Pancreas (tissue), 10 donors: Measurements from ENCODE around the gene CCDC88C. TPM values are rescaled to one million over a fixed set of nuclear protein-coding genes. Genes with fewer than 3 reads are reported as not detected.

Experiments used
- ATAC-seq, 4 donors: fragments of 200-7000 bp; cut with Tn5 transposase; one replicate each; pipeline versions ENCODE4 v1.8.0 to v1.9.1; 2020; ENCODE audit warnings: mild to moderate bottlenecking in 4 of 4, moderate library complexity in 4 of 4
- DNase-seq, 6 donors: peaks; one replicate each; pipeline ENCODE4 v3.0.0-alpha.2; 2020
- FAIRE-seq: peaks from 2 replicates; lab custom pipeline; 2012; peaks lifted over from hg19 to GRCh38; lab: Jason Lieb, UNC
- H3K27ac ChIP-seq, 4 donors: fragments of 200-600 bp; sonication (generic); 1 replicate in 3 of 4; 2 replicates in 1 of 4; pipeline versions ENCODE4 v1.5.0 to v1.8.0; 2020
- H3K27me3 ChIP-seq, 4 donors: fragments of 200-600 bp; one replicate each; pipeline ENCODE4 v1.8.0; 2021
- H3K36me3 ChIP-seq, 3 donors: fragments of 200-600 bp; sonication (generic) in 1 of 3; one replicate each; pipeline versions ENCODE4 v1.5.0 to v1.8.0; 2020 to 2021
- H3K4me1 ChIP-seq, 3 donors: fragments of 200-600 bp; one replicate each; pipeline ENCODE4 v1.8.0; 2021
- H3K4me3 ChIP-seq, 4 donors: fragments of 200-600 bp; sonication (generic) in 2 of 4; one replicate each; pipeline versions ENCODE4 v1.5.0 to v1.8.0; 2020 to 2021
- H3K9me3 ChIP-seq, 4 donors: fragments of 200-600 bp; one replicate each; pipeline ENCODE4 v1.8.0; 2021
- CTCF ChIP-seq, 4 donors: fragments of 200-600 bp; sonication (generic) in 3 of 4; IDR thresholded peaks; one replicate each; pipeline versions ENCODE4 v1.5.0 to v1.8.0; 2021; ENCODE audit warnings: antibody characterized with exemption in 4 of 4
- WGBS, 2 donors: extraction: QIAGEN DNeasy Blood & Tissue Kit; methylation state at CpG; one replicate each; pipeline ENCODE4 v1.1.7; 2013; 5-methylcytosine and 5-hydroxymethylcytosine counted together
- intact Hi-C, 3 donors: fragments of 100-400 bp; cut with DNase I; formaldehyde crosslinking; loops; one replicate each; pipeline versions ENCODE4 v1.11.1 to v1.14.2; 2022
- polyA plus RNA-seq, 2 donors: library from polyadenylated mRNA; stranded (reverse); fragments of 200-250 nt; gene quantifications; one replicate each; pipeline ENCODE4 v1.2.3, GENCODE V29; 2013
- total RNA-seq, 6 donors: library from RNA; stranded (reverse); fragmentation: NEBNext Ultra II Directional in 4 of 6; extraction: Animal tissue kit (Norgen Biotek cat#: 25700) in 4 of 6; gene quantifications; one replicate each; pipeline versions ENCODE4 v1.2.1 to v1.2.4, GENCODE V29; 2021 to 2023
- donor health status: healthy with polysubstance abuse.
- donor health status: DM: no; HTN: no; CAD: no; lungs with moderate emphysema.
- donor health status: DM: no; HTN: no; CAD: no.
- donor health status: control.
- donor health status: control.
- donor health status: Bipolar disorder and iron deficiency.
- donor health status: DM: yes; HTN: yes; CAD: no.
- donor health status: DM: no; HTN: no; CAD: no.
- donor health status: DM: no; HTN: no; CAD: no.
- donor health status: DM: yes; HTN: yes; CAD: no.

The CCDC88C gene
- total and polyA plus RNA-seq, 8 donors, result 10.3 to 20.2 (median 14.6) TPM

DNA sequence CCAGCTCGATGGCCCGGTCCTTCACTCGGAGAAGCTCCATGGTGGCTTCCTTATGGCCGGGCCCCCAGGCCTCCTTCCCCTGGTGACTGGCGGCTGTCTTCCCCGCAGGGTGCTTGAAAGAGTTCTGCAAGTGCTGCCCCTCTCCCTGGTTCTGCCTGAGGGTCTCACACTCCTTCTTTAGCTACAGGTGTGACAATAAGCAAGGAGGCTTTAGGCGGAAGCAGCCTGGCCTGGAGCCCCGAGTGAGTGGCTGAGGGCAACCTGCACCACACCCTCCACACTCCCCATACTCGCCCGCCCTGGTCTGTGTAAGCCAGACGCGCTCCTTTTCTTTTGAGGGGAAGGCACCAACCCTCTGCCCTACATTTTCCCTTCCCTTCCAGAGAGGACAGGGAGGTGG, 110.6 kb downstream of the CCDC88C start:
- no peak for TF ChIP-seq CTCF (IDR thresholded peaks at IDR 0.05)
- WGBS, 2 donors, result 96 to 99% methylated on average over 12 of the region's 12 CpGs
- peaks cover 0 to 38% (median 0%) of the 10 kb centered on the region in 3 donors for H3K36me3 ChIP-seq
- H3K27ac ChIP-seq, result no peak overlapping the region
- ATAC-seq (no peak), FAIRE-seq (no peak), DNase-seq (no peak)
- H3K4me1 ChIP-seq, result no peaks in the 10 kb centered on the region
- intact Hi-C loops, result no loop called here
- H3K4me3 ChIP-seq, result no peak overlapping the region
- H3K9me3 ChIP-seq, result no peaks in the 10 kb centered on the region
- no peaks in the 10 kb centered on the region for H3K27me3 ChIP-seq

DNA sequence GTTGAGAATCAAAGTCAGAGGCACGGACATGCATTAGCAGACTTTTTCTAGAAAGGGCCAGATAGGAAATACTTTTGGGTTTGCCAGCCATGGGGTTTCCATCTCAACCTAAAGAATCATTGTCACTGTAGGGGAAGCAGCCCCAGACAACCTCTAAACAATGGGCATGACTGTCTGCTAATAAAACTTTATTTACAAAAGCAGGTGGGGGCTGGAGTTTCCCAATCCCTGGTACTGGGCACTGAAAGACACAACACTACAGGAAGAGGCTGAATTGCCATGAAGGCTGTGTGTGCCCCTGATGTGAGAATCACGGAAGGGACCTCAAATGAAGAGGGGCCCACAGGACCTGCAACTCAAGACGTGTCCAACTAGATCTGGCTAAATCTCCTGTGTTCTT, 111.1 kb downstream of the CCDC88C start:
- ATAC-seq, result no peak

DNA sequence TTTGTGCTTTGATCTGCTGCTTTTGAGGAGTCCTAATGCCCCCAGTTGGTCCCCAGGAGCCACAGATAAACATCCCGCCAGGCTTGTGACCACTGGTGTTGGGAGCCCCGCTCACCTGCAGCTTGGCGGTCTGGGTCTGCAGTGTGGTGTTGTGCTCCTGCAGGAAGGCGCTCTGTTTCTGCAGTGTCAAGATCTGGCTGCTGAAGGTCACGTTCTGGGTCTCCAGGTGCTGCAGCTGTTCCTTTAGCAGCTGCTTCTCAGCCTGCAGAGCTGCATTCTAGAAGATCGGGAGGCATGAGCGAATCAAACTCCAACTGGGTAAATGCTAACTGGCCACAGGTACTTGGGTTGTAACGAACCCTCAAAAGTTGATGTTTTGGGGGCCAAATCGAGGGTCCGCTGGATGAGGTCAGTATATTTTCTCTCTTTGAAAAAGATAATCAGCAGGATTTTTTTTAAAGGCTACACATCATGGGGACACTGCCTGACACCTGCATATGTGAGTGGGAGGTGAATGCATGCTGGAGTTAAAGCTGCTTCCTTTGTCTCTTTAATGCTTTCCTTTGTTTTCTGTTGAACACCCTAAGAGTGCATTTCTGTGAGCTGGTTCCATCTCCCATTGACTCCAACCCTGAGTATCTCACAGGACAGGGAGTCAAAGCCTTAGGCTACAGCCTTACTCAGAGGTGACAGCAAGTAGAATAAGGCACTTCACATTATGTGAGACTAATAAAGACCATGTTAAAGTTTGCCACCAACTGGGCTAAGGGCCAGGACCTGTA, 111.8 kb downstream of the CCDC88C start:
- H3K9me3 ChIP-seq, result no peaks in the 10 kb centered on the region
- H3K27ac ChIP-seq, result no peak overlapping the region
- FAIRE-seq (no peak), ATAC-seq (no peak), DNase-seq (no peak)
- no peaks in the 10 kb centered on the region for H3K4me1 ChIP-seq
- WGBS, 2 donors, result 91 to 93% methylated on average over 10 of the region's 10 CpGs
- H3K4me3 ChIP-seq, result no peak overlapping the region
- no peak for TF ChIP-seq CTCF (IDR thresholded peaks at IDR 0.05)
- H3K36me3 ChIP-seq, result peaks cover 0 to 42% (median 0%) of the 10 kb centered on the region in 3 donors
- intact Hi-C loops, result no loop called here
- no peaks in the 10 kb centered on the region for H3K27me3 ChIP-seq

More for the DNA sequence above, 111.1 kb downstream of the CCDC88C start:
- no peak for TF ChIP-seq CTCF (IDR thresholded peaks at IDR 0.05)
- Histone ChIP-seq H3K4me3 (no peak overlapping the region), H3K27me3 (no peaks in the 10 kb centered on the region), H3K27ac (no peak overlapping the region), H3K4me1 (no peaks in the 10 kb centered on the region), H3K36me3 (peaks cover 0 to 38% (median 0%) of the 10 kb centered on the region in 3 donors), H3K9me3 (no peaks in the 10 kb centered on the region)
- intact Hi-C loops, result no loop called here
- no peak for DNase-seq
- no peak for FAIRE-seq
- WGBS, 2 donors, result 93 to 97% methylated on average over 3 of the region's 3 CpGs

DNA sequence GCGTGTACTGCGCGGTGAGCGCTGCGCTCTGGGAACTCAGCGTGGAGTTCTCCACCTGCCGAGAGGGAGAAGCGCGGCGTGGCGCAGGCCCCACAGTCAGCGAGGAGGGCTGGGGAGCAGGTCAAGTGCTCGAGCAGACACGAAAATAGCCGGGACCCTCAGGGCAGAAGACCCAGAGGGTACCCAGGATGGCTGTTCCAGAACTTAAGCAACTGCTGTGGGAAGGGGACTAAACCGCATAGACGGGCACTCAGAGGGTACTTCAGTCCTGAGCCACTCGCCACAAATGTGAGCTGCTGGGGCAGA, 113.7 kb downstream of the CCDC88C start:
- ATAC-seq (no peak), DNase-seq (no peak), FAIRE-seq (no peak)
- Histone ChIP-seq H3K36me3 (peaks cover 0 to 43% (median 0%) of the 10 kb centered on the region in 3 donors), H3K4me1 (no peaks in the 10 kb centered on the region), H3K27ac (no peak overlapping the region), H3K27me3 (no peaks in the 10 kb centered on the region), H3K9me3 (no peaks in the 10 kb centered on the region), H3K4me3 (no peak overlapping the region)
- TF ChIP-seq CTCF (IDR thresholded peaks at IDR 0.05), result no peak
- WGBS, 2 donors, result 91 to 95% methylated on average over 18 of the region's 18 CpGs
- intact Hi-C loops, result no loop called here
